HEK293T (cell line): ENCODE measurements around the gene NF1.

Experiments used
- ARNT ChIP-seq: fragments of 450-650 bp; IDR thresholded peaks from 2 replicates; pipeline ENCODE4 v1.6.1; 2017; ENCODE audit warnings: mild to moderate bottlenecking
- BHLHE40 ChIP-seq: fragments of 450-650 bp; IDR thresholded peaks from 2 replicates; pipeline ENCODE4 v1.6.1; 2016; ENCODE audit warnings: mild to moderate bottlenecking, moderate library complexity, borderline replicate concordance
- CTBP1 ChIP-seq: fragments of 450-650 bp; IDR thresholded peaks from 2 replicates; pipeline ENCODE4 v1.6.1; 2016; ENCODE audit warnings: borderline replicate concordance
- ELF4 ChIP-seq: fragments of 450-650 bp; IDR thresholded peaks from 2 replicates; pipeline ENCODE4 v1.6.1; 2017; ENCODE audit warnings: antibody characterized with exemption
- FOXA1 ChIP-seq: fragments of 450-650 bp; IDR thresholded peaks from 2 replicates; pipeline ENCODE4 v1.6.1; 2016; ENCODE audit warnings: mild to moderate bottlenecking
- FOXK2 ChIP-seq: fragments of 450-650 bp; IDR thresholded peaks from 2 replicates; pipeline ENCODE4 v1.6.1; 2016; ENCODE audit warnings: mild to moderate bottlenecking
- FOXM1 ChIP-seq: fragments of 450-650 bp; IDR thresholded peaks from 2 replicates; pipeline ENCODE4 v1.6.1; 2017; ENCODE audit warnings: mild to moderate bottlenecking, borderline replicate concordance
- HDGF ChIP-seq: fragments of 450-650 bp; IDR thresholded peaks from 2 replicates; pipeline ENCODE4 v1.6.1; 2017; ENCODE audit warnings: antibody characterized with exemption, borderline replicate concordance
- LEF1 ChIP-seq: fragments of 450-650 bp; IDR thresholded peaks from 2 replicates; pipeline ENCODE4 v1.6.1; 2017; ENCODE audit warnings: mild to moderate bottlenecking, borderline replicate concordance
- NFRKB ChIP-seq: fragments of 450-650 bp; IDR thresholded peaks from 2 replicates; pipeline ENCODE4 v1.6.1; 2016; ENCODE audit warnings: mild to moderate bottlenecking, moderate library complexity
- SP1 ChIP-seq: fragments of 450-650 bp; IDR thresholded peaks from 2 replicates; pipeline ENCODE4 v1.6.1; 2017
- SUZ12 ChIP-seq: fragments of 450-650 bp; IDR thresholded peaks from 2 replicates; pipeline ENCODE4 v1.6.1; 2016; ENCODE audit warnings: mild to moderate bottlenecking
- TARDBP ChIP-seq: fragments of 450-650 bp; IDR thresholded peaks from 2 replicates; pipeline ENCODE4 v1.6.1; 2016
- TF ChIP-seq, protein P1 (sequence below): fragments of 450-650 bp; IDR thresholded peaks from 2 replicates; pipeline ENCODE4 v1.6.1; 2016

DNA sequence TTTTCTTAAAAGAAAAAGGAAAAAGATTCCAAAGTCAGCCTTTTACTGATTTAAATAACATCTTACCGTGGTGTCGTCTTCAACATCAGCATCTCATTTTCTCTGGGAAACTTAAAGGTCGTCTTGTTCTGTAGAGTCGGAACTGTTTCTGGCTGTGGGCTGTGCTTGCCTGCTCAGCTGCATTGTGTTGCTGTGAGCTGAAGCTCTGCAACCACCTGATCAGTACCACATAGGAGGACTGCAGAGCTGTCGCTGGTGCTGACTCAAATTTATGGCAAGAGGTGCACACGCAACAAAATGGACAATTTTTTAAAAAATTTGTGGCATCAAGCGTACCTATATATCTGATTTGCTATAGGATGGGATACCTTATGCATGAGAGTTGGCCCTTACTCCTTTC is 202.3 kb downstream of the NF1 start, which contains the start of gene OMG:
- TF ChIP-seq FOXM1, result no peak
- no peak for TF ChIP-seq NFRKB
- no peak for TF ChIP-seq TARDBP
- no peak for TF ChIP-seq LEF1
- no peak for TF ChIP-seq ELF4
- TF ChIP-seq FOXK2, result no peak
- TF ChIP-seq SP1, result no peak
- TF ChIP-seq FOXA1, result no peak
- TF ChIP-seq CTBP1, result no peak
- TF ChIP-seq SUZ12, result no peak
- no peak for TF ChIP-seq BHLHE40
- no peak for TF ChIP-seq HDGF
- no peak for TF ChIP-seq ARNT
- TF ChIP-seq, protein P1, sequence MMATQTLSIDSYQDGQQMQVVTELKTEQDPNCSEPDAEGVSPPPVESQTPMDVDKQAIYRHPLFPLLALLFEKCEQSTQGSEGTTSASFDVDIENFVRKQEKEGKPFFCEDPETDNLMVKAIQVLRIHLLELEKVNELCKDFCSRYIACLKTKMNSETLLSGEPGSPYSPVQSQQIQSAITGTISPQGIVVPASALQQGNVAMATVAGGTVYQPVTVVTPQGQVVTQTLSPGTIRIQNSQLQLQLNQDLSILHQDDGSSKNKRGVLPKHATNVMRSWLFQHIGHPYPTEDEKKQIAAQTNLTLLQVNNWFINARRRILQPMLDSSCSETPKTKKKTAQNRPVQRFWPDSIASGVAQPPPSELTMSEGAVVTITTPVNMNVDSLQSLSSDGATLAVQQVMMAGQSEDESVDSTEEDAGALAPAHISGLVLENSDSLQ, result no peak
